ENCODE results near the gene C5orf15. TPM values are rescaled to one million over a fixed set of nuclear protein-coding genes. Genes with fewer than 3 reads are reported as not detected.

C5orf15 gene
- total and polyA plus RNA-seq, 7 experiments from 2014 or later = 11.1 to 33.6 (median 17.9) TPM

DNA sequence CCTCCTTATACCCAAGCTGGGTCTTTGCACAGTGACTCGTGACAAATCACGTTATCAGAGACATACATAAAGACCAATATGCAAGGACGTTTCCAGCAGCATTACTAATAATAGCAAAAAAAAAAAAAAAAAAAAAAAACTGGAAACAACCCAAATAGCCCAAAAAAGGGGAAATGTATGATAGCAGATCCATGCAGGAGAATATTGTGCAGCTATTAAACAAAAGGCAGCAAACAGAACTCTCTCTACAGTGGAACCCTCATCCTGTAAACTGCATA is 37.7 kb downstream of the C5orf15 start:
- H3K27ac ChIP-seq (ENCODE audit: low read depth, low read length) = peak overlapping the region; percentile 69
- Mint-ChIP-seq H3K4me3 (peak overlapping the region; percentile 73 to 91 (median 84)), H3K4me1 (peaks cover 8 to 32% (median 19%) of the 10 kb centered on the region in 7 donors), H3K27ac (peak overlapping the region; percentile 86 to 97 (median 91)), H3K27me3 (peaks cover 0 to 3% (median 0%) of the 10 kb centered on the region in 5 donors), H3K36me3 (no peaks in the 10 kb centered on the region), H3K9me3 (no peaks in the 10 kb centered on the region)
- ATAC-seq (no peak), DNase-seq (no peak)
- ChIA-PET POLR2A (interaction anchor here (0.6 to 0.8 kb wide), 2 partner anchors 30 to 74 kb away, joined by 3 read pairs; partner anchors contain the start of gene VDAC1), CTCF (interaction anchor here (0.6 to 1.4 kb wide), 2 partner anchors 14 to 832 kb away, joined by 3 read pairs; no protein-coding TSS in a partner anchor)
- no peaks in the 10 kb centered on the region for H3K36me3 ChIP-seq (ENCODE audit: control insufficient read depth in 2 of 3, insufficient read depth in 3 of 3, low read length in 3 of 3)
- no peaks in the 10 kb centered on the region for H3K9me3 ChIP-seq (ENCODE audit: control insufficient read depth in 2 of 3, low read length in 3 of 3)
- peaks cover 4 to 8% of the 10 kb centered on the region in 2 donors for H3K4me1 ChIP-seq (ENCODE audit: control insufficient read depth in 2 of 2, insufficient read depth in 2 of 2, low read length in 2 of 2)
- H3K4me3 ChIP-seq (ENCODE audit: low read length) = peak overlapping the region; percentile 51
- H3K27me3 ChIP-seq (ENCODE audit: control insufficient read depth in 2 of 2, insufficient read depth in 2 of 2, low read length in 2 of 2) = no peaks in the 10 kb centered on the region
- intact Hi-C loops (cut with micrococcal nuclease) = loop anchor here in 1 of 2 donors (2.0 to 10.0 kb wide), 2 partner anchors 38 to 506 kb away; partner anchors contain the start of gene C5orf15

DNA sequence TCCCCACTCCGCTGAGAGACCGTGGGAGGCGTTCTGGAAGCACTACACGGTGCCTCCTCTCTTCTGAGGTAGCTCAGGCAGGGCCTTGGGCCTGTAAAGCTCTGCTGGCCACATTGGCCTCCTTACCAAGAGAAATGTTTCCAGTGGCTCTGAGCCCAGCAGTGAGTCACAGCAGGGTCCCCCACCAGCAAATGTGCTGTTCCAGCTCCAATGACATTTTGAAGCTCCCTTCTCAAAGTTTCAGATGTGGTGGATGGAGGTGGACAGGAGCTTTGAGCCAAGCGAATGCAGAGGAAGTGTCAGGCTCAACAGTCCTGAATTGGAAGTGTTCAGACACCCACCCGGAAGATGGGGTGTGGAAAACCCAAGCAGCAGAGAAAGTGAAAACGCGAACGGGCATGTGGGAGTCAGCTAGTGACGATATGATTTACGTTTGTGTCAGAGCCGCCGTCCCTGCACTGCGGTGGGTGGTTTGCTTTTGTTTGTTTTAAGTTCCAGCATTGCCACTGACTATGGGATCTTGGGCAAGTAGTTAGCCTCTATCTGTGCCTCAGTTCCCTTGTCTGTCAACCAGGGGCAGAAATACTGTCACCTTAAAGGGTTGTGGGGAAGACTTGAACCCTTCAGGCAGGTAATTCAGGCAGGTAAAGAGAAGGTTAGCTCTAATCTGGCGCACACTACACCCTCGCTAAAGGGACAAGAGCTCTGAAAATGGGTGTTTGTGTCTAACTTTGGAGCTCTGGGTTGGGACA is 38.2 kb downstream of the C5orf15 start:
- Histone ChIP-seq H3K9me3 (ENCODE audit: control insufficient read depth in 2 of 3, low read length in 3 of 3) (no peaks in the 10 kb centered on the region), H3K36me3 (ENCODE audit: control insufficient read depth in 2 of 3, insufficient read depth in 3 of 3, low read length in 3 of 3) (no peaks in the 10 kb centered on the region), H3K4me3 (ENCODE audit: low read length) (peak overlapping the region; percentile 51), H3K27me3 (ENCODE audit: control insufficient read depth in 2 of 2, insufficient read depth in 2 of 2, low read length in 2 of 2) (no peaks in the 10 kb centered on the region), H3K27ac (ENCODE audit: low read depth, low read length) (peak overlapping the region; percentile 69), H3K4me1 (ENCODE audit: control insufficient read depth in 2 of 2, insufficient read depth in 2 of 2, low read length in 2 of 2) (peaks cover 4 to 8% of the 10 kb centered on the region in 2 donors)
- Mint-ChIP-seq H3K4me3 (peak overlapping the region; percentile 73 to 91 (median 84)), H3K4me1 (peaks cover 8 to 32% (median 19%) of the 10 kb centered on the region in 7 donors), H3K9me3 (no peaks in the 10 kb centered on the region), H3K36me3 (no peaks in the 10 kb centered on the region), H3K27me3 (peaks cover 0 to 5% (median 0%) of the 10 kb centered on the region in 5 donors), H3K27ac (peak overlapping the region; percentile 86 to 97 (median 91))
- ATAC-seq (peak; percentile 74), DNase-seq (peak in 8 of 9 donors; percentile 29 to 75 (median 59))
- intact Hi-C loops (cut with micrococcal nuclease) = loop anchor here in 1 of 2 donors (2.0 to 10.0 kb wide), 2 partner anchors 39 to 505 kb away; partner anchors contain the start of gene C5orf15
- ChIA-PET POLR2A (interaction anchor here (0.6 to 0.8 kb wide), 2 partner anchors 30 to 75 kb away, joined by 3 read pairs; partner anchors contain the start of gene VDAC1), CTCF (interaction anchor here (0.6 to 1.4 kb wide), 2 partner anchors 14 to 833 kb away, joined by 3 read pairs; no protein-coding TSS in a partner anchor)

DNA sequence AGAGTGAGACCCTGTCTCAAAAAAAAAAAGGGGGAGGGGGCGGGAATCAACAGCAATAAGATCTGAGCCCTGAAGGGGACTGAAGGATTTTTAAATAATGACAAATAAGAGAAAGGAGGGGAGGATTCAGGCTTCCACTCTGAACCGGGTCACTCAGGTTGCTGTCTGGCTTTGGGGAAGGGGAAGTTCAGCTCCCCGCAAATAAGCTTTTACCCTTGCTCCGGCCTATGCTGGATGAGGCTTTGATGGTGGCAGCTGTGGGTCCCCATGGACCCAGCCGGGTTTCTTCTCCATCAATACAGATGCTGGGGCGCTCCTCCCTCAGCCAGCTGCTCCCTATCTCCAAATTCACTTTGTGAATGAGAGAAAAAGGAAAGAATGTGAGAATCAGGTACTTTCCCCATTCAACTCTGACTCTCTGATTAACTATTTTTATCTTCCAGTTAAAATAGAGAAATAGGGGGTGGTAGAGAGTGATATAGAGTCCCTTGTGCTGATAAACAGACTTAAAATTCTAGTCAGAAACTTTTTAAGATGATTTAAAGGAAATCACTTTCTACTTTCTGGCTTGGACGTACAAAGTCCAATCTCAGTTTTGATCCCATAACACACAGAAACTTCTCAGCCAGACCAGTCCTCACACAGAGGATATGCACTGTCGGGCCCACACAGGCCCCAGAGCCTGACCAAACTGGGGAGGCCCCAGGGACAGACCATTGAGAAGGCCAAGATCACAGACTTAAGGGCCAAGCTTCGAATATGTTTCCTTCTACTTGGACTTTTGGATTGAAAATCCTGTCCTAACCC is 39.6 kb downstream of the C5orf15 start:
- no peaks in the 10 kb centered on the region for H3K36me3 ChIP-seq (ENCODE audit: control insufficient read depth in 2 of 3, insufficient read depth in 3 of 3, low read length in 3 of 3)
- peaks cover 13 to 34% (median 19%) of the 10 kb centered on the region in 7 donors for H3K4me1 Mint-ChIP-seq
- ChIA-PET CTCF (no interaction called here), POLR2A (no interaction called here)
- H3K27ac ChIP-seq (ENCODE audit: low read depth, low read length) = peak overlapping the region; percentile 24
- peak overlapping the region in 1 of 10 donors; percentile 23 for H3K4me3 Mint-ChIP-seq
- H3K27ac Mint-ChIP-seq = peak overlapping the region; percentile 60 to 97 (median 86)
- no peaks in the 10 kb centered on the region for H3K27me3 ChIP-seq (ENCODE audit: control insufficient read depth in 2 of 2, insufficient read depth in 2 of 2, low read length in 2 of 2)
- no peaks in the 10 kb centered on the region for H3K9me3 ChIP-seq (ENCODE audit: control insufficient read depth in 2 of 3, low read length in 3 of 3)
- H3K4me3 ChIP-seq (ENCODE audit: low read length) = no peak overlapping the region
- intact Hi-C loops (cut with micrococcal nuclease) = no loop called here
- no peaks in the 10 kb centered on the region for H3K9me3 Mint-ChIP-seq
- no peak for DNase-seq
- peaks cover 4 to 8% of the 10 kb centered on the region in 2 donors for H3K4me1 ChIP-seq (ENCODE audit: control insufficient read depth in 2 of 2, insufficient read depth in 2 of 2, low read length in 2 of 2)
- H3K36me3 Mint-ChIP-seq = no peaks in the 10 kb centered on the region
- peaks cover 0 to 7% (median 0%) of the 10 kb centered on the region in 5 donors for H3K27me3 Mint-ChIP-seq
- ATAC-seq = no peak

DNA sequence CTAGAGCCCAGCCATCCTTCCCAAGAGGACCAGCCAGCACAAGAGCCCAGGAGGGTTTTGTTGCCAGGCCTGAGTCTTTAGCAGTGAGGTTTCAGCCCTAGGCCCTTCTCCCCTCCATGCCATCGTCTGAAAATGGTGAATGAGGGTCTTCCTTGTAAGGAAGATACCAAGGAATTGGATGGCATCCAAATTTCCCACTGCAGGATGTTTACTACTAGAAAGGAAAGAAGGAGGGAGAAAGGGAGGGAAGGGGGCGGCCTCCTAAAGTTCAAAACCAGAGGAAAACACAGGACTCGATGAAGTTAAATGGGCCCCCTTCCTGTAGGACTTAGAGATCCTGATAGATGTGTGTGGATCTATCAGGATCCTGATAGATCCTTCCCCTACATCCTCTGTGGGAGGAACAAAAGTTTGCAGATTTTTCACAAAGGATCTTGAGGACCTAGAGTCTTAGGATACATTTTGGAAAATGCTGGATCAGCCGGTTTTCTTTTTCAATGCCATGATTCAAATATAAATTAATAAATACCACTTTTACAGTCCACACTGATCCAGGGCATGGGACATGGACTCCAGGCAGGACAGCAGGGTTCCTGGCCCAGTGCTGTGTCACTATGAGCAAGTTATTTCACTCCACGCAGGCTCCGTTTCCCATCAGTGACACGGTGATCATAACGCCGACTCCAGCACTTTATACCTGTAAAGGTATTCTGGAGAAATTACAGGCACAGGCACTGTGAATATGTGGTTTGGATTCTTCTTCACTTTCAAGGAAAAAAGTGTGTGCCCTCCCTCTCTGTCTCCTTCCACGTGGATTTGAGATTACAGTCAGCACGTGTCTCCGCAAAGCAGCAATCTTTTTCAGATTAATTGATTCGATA is 40.9 kb downstream of the C5orf15 start:
- Histone ChIP-seq H3K27me3 (ENCODE audit: control insufficient read depth in 2 of 2, insufficient read depth in 2 of 2, low read length in 2 of 2) (no peaks in the 10 kb centered on the region), H3K4me3 (ENCODE audit: low read length) (no peak overlapping the region), H3K27ac (ENCODE audit: low read depth, low read length) (no peak overlapping the region), H3K9me3 (ENCODE audit: control insufficient read depth in 2 of 3, low read length in 3 of 3) (no peaks in the 10 kb centered on the region), H3K4me1 (ENCODE audit: control insufficient read depth in 2 of 2, insufficient read depth in 2 of 2, low read length in 2 of 2) (peaks cover 4 to 8% of the 10 kb centered on the region in 2 donors), H3K36me3 (ENCODE audit: control insufficient read depth in 2 of 3, insufficient read depth in 3 of 3, low read length in 3 of 3) (no peaks in the 10 kb centered on the region)
- no peak for ATAC-seq
- H3K4me3 Mint-ChIP-seq = no peak overlapping the region
- POLR2A ChIA-PET = no interaction called here
- H3K4me1 Mint-ChIP-seq = peaks cover 11 to 27% (median 19%) of the 10 kb centered on the region in 7 donors
- H3K9me3 Mint-ChIP-seq = no peaks in the 10 kb centered on the region
- H3K27me3 Mint-ChIP-seq = peaks cover 0 to 10% (median 0%) of the 10 kb centered on the region in 5 donors
- intact Hi-C loops (cut with micrococcal nuclease) = no loop called here
- no peaks in the 10 kb centered on the region for H3K36me3 Mint-ChIP-seq
- peak overlapping the region in 2 of 9 donors; percentile 1 to 17 for H3K27ac Mint-ChIP-seq
- no peak for DNase-seq
- CTCF ChIA-PET = no interaction called here

DNA sequence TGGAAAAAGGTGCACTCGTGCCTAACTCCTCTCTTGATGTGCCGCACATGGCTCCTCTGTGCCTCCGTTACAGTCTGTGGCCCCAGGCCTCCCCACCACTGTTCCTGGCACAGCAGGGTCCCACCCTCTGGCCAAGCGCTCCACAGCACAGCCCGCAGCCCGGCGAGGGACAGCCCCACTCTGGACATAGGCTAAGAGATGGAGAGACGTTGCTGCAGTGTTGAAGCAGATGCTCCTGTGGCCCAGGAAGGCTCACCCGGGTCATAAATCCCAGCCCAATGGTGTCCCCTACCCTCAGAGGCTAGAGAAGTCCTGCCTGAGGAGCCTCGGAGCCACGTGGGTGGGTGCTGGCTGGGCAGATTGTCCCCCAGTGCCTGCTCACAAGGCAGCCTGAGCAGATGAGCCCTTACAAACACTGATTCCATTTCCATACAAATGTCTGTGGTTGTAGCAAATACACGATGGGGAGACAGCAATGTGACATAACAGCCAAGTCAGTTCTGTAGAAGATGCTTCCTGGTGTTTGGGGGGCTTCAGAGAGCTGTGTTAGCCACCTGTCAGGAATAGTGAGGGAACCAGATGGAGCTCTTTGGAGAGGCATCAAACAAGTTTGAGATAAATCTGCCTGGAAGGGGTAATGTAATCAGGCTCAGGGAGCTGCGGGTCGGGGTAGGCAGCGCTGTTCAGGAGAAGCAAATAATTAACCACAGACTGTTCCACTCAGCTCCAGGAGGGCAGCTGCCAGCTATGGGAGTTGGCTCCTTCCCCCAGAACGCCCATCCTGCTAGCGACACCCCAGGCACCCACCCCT is 41.7 kb downstream of the C5orf15 start:
- no peak overlapping the region for H3K27ac ChIP-seq (ENCODE audit: low read depth, low read length)
- CTCF ChIA-PET = no interaction called here
- no peaks in the 10 kb centered on the region for H3K27me3 ChIP-seq (ENCODE audit: control insufficient read depth in 2 of 2, insufficient read depth in 2 of 2, low read length in 2 of 2)
- no peaks in the 10 kb centered on the region for H3K9me3 ChIP-seq (ENCODE audit: control insufficient read depth in 2 of 3, low read length in 3 of 3)
- intact Hi-C loops (cut with micrococcal nuclease) = no loop called here
- ATAC-seq (no peak), DNase-seq (no peak)
- Mint-ChIP-seq H3K36me3 (no peaks in the 10 kb centered on the region), H3K9me3 (no peaks in the 10 kb centered on the region), H3K4me3 (no peak overlapping the region), H3K27ac (peak overlapping the region in 1 of 9 donors; percentile 67), H3K27me3 (peaks cover 0 to 12% (median 0%) of the 10 kb centered on the region in 5 donors), H3K4me1 (peaks cover 11 to 25% (median 19%) of the 10 kb centered on the region in 7 donors)
- no peaks in the 10 kb centered on the region for H3K36me3 ChIP-seq (ENCODE audit: control insufficient read depth in 2 of 3, insufficient read depth in 3 of 3, low read length in 3 of 3)
- H3K4me3 ChIP-seq (ENCODE audit: low read length) = no peak overlapping the region
- peaks cover 4 to 8% of the 10 kb centered on the region in 2 donors for H3K4me1 ChIP-seq (ENCODE audit: control insufficient read depth in 2 of 2, insufficient read depth in 2 of 2, low read length in 2 of 2)
- POLR2A ChIA-PET = no interaction called here

All from naive thymus-derived CD4-positive, alpha-beta T cell (primary cell).